K562 (cell line): Measurements from ENCODE around the gene MAGOHB. TPM values are rescaled to one million over a fixed set of nuclear protein-coding genes. Genes with fewer than 3 reads are reported as not detected.

Experiments
- ATAC-seq: fragments of 200-7000 bp; cut with Tn5 transposase; 3 replicates; pipeline ENCODE4 v1.9.1; 2020; ENCODE audit warnings: moderate library complexity
- BruUV-seq: library from RNA; stranded (reverse); fragments of 400-500 nt; replicated peaks from 2 replicates; lab custom pipeline; 2021; lab: Mats Ljungman, UMichigan
- CTCF ChIA-PET: fragments of 300-600 bp; formaldehyde crosslinking; extraction: SDS; loops from one replicate; lab custom pipeline; 2021; ENCODE audit warnings: low intra/inter-chr PET ratio; lab: Yijun Ruan, JAX
- POLR2A ChIA-PET: fragments of 300-600, 350-650 bp; sonication (Branson Sonifier 250); formaldehyde crosslinking; extraction: SDS; loops from one replicate; lab custom pipeline; 2021; ENCODE audit warnings: antibody characterized with exemption, inconsistent platforms; lab: Yijun Ruan, JAX
- DNase-seq, 4 experiments: peaks; one replicate each; pipeline versions ENCODE4 v3.0.0 to v3.0.0-alpha.2; 2011 to 2018; ENCODE audit warnings: low spot score in 3 of 4, mixed read lengths in 3 of 4; ENCODE audit errors: extremely low read depth in 1 of 4
- FAIRE-seq: peaks from 2 replicates; lab custom pipeline; 2011; peaks lifted over from hg19 to GRCh38; lab: Jason Lieb, UNC
- H2AFZ ChIP-seq: 2 replicates; pipeline ENCODE4 v1.6.0; 2011; ENCODE audit warnings: low read depth, low read length, control low read depth, inconsistent platforms
- H3K27ac ChIP-seq: fragments of 200-600 bp; 3 replicates; pipeline ENCODE4 v1.8.0; 2011; ENCODE audit warnings: low read depth, mild to moderate bottlenecking, control low read depth, inconsistent platforms, low read length, moderate library complexity, mixed read lengths; ENCODE audit errors: extremely low read depth
- H3K27me3 ChIP-seq, 2 experiments: fragments of 300-600 bp in 1 of 2; 2 replicates in 1 of 2; 3 replicates in 1 of 2; pipeline versions ENCODE4 v1.6.0 to v1.8.0; 2011; ENCODE audit warnings: inconsistent platforms in 2 of 2, low read length in 2 of 2, mild to moderate bottlenecking in 1 of 2, mixed read lengths in 1 of 2, moderate library complexity in 1 of 2; ENCODE audit not compliant: control insufficient read depth in 2 of 2, insufficient read depth in 2 of 2
- H3K36me3 ChIP-seq: fragments of 300-600 bp; 3 replicates; pipeline ENCODE4 v1.8.0; 2011; ENCODE audit warnings: mild to moderate bottlenecking, low read length, inconsistent platforms; ENCODE audit not compliant: control insufficient read depth, insufficient read depth
- H3K4me1 ChIP-seq, 2 experiments: fragments of 200-600 bp in 1 of 2; replicated peaks in 1 of 2; 2 replicates in 1 of 2; 3 replicates in 1 of 2; pipeline versions ENCODE4 v1.5.1 to v1.8.0; 2011; ENCODE audit warnings: inconsistent platforms in 2 of 2, low read length in 2 of 2, mild to moderate bottlenecking in 1 of 2, mixed read lengths in 1 of 2, moderate library complexity in 1 of 2; ENCODE audit not compliant: control insufficient read depth in 2 of 2, insufficient read depth in 2 of 2
- H3K4me2 ChIP-seq: 2 replicates; pipeline ENCODE4 v1.6.1; 2011; ENCODE audit warnings: low read length, control low read depth, inconsistent platforms, mixed read lengths; ENCODE audit not compliant: insufficient read depth
- H3K4me3 ChIP-seq: fragments of 200-600 bp; sonication (generic), shearing (Covaris generic); 2 replicates; pipeline ENCODE4 v1.5.1; 2016; ENCODE audit warnings: control low read depth, inconsistent platforms
- H3K79me2 ChIP-seq: fragments of 200-600 bp; 3 replicates; pipeline ENCODE4 v1.8.0; 2011; ENCODE audit warnings: low read length, inconsistent platforms; ENCODE audit not compliant: control insufficient read depth, insufficient read depth
- H3K9ac ChIP-seq, 2 experiments: 2 replicates each; pipeline versions ENCODE4 v1.6.0 to v1.6.1; 2011; ENCODE audit warnings: low read depth in 2 of 2, low read length in 2 of 2, control low read depth in 1 of 2, inconsistent platforms in 1 of 2, mild to moderate bottlenecking in 1 of 2, mixed read lengths in 1 of 2; ENCODE audit not compliant: insufficient read depth in 1 of 2
- H3K9me1 ChIP-seq: one replicate; pipeline ENCODE4 v1.6.0; 2011; ENCODE audit warnings: inconsistent platforms, mild to moderate bottlenecking, low read length, moderate library complexity; ENCODE audit not compliant: control insufficient read depth, insufficient read depth
- H3K9me3 ChIP-seq: replicated peaks from 2 replicates; pipeline ENCODE4 v1.5.1; 2011; ENCODE audit warnings: low read depth, low read length, inconsistent platforms; ENCODE audit not compliant: control insufficient read depth, insufficient read depth
- H4K20me1 ChIP-seq: replicated peaks from 2 replicates; pipeline ENCODE4 v1.6.1; 2011; ENCODE audit warnings: low read length, inconsistent platforms, mixed read lengths; ENCODE audit not compliant: control insufficient read depth, insufficient read depth
- BRD9 ChIP-seq: fragments of 450-650 bp; IDR thresholded peaks from 2 replicates; pipeline ENCODE4 v1.6.1; 2018; ENCODE audit warnings: low read depth; ENCODE audit not compliant: partially characterized antibody
- EWSR1 ChIP-seq: fragments of 450-650 bp; IDR thresholded peaks from 2 replicates; pipeline ENCODE4 v1.6.1; 2018; ENCODE audit warnings: borderline replicate concordance, mild to moderate bottlenecking, low read depth, moderate library complexity; ENCODE audit not compliant: partially characterized antibody
- GATAD2A ChIP-seq: fragments of 450-650 bp; IDR thresholded peaks from 2 replicates; pipeline ENCODE4 v1.6.1; 2017
- POLR2AphosphoS2 ChIP-seq: IDR thresholded peaks from 2 replicates; pipeline ENCODE4 v1.6.1; 2012; ENCODE audit warnings: low read length, improper control_type of control experiment
- PRDM10 ChIP-seq: fragments of 450-650 bp; IDR thresholded peaks from 2 replicates; pipeline ENCODE4 v1.6.1; 2018; ENCODE audit not compliant: partially characterized antibody
- SMAD4 ChIP-seq: fragments of 250-450 bp; sonication (Bioruptor Pico); conservative IDR thresholded peaks from 2 replicates; pipeline ENCODE4 v1.8.0; 2021; ENCODE audit warnings: inconsistent platforms, mild to moderate bottlenecking, moderate library complexity
- SMARCE1 ChIP-seq: fragments of 450-650 bp; IDR thresholded peaks from 2 replicates; pipeline ENCODE4 v1.7.1; 2016; ENCODE audit warnings: mild to moderate bottlenecking
- ZNF41 ChIP-seq: fragments of 250-450 bp; sonication (Bioruptor Pico); conservative IDR thresholded peaks from 2 replicates; pipeline ENCODE4 v1.4.0; 2020; ENCODE audit warnings: mild to moderate bottlenecking
- WGBS: fragments of 100-300 bp; shearing (Covaris generic); methylation state at CpG from one replicate; pipeline ENCODE4 v1.1.6; 2016; ENCODE audit warnings: low coverage, mixed read lengths; ENCODE audit not compliant: insufficient coverage; ENCODE audit errors: missing lambda C conversion rate; 5-methylcytosine and 5-hydroxymethylcytosine counted together
- in situ Hi-C: fragments of 300-500 bp; cut with MboI; formaldehyde crosslinking; loops from 4 replicates; pipeline ENCODE4 v1.15.0; 2018; ENCODE audit warnings: inconsistent platforms, mixed read lengths
- intact Hi-C: fragments of 100-400 bp; cut with micrococcal nuclease; formaldehyde crosslinking; loops from 2 replicates; pipeline ENCODE4 v1.14.2; 2022
- polyA plus RNA-seq, 8 experiments: library from polyadenylated mRNA; depleted of rRNA in 4 of 8; stranded (reverse) in 5 of 8; unstranded in 3 of 8; fragments of >200 nt; fragmentation: Nextera tagmentation in 2 of 8; fragmentation: Illumina TruSeq in 1 of 8; extraction: Ambion mirVana in 2 of 8; extraction: Trizol in 1 of 8; gene quantifications; 2 replicates each; pipeline versions ENCODE4 v1.2.1 to v1.2.3, GENCODE V29; 2011 to 2014; ENCODE audit warnings: inconsistent platforms in 1 of 8, missing spikeins in 1 of 8
- total RNA-seq, 7 experiments: library from RNA; depleted of rRNA in 6 of 7; stranded (reverse); fragments of >200 nt in 6 of 7; fragmentation: Illumina TruSeq in 2 of 7; extraction: Trizol in 2 of 7; gene quantifications; 2 replicates each; pipeline versions ENCODE4 v1.2.1 to v1.2.3, GENCODE V29; 2011 to 2021; ENCODE audit warnings: low replicate concordance in 1 of 7

MAGOHB gene
- total and polyA plus RNA-seq, 9 of the 15 experiments (the other 6 are each of a cell fraction or from before 2014, with no cell fraction given), result 34.5 to 177 (median 85.4) TPM

GRCh38 chr12:10614056-10614370, 604 bp upstream of the MAGOHB start:
- H2AFZ ChIP-seq, result peak overlapping the region; percentile 95
- H3K4me1 ChIP-seq, result peaks cover 0 to 11% of the 10 kb centered on the region in 2 experiments; a peak in 3 of 5 replicates
- intact Hi-C loops (no loop called here), in situ Hi-C loops (no loop called here)
- no peak for FAIRE-seq
- H3K4me3 ChIP-seq, result peak overlapping the region; percentile 73
- peak overlapping the region in 1 of 2 experiments; percentile 95; a peak in 2 of 4 replicates for H3K9ac ChIP-seq
- no peaks in the 10 kb centered on the region for H3K27me3 ChIP-seq
- peak overlapping the region; percentile 95 for H3K27ac ChIP-seq
- DNase-seq, result no peak
- 24% methylated on average over 4 of the region's 4 CpGs for WGBS
- H3K79me2 ChIP-seq, result peaks cover 27% of the 10 kb centered on the region
- TF ChIP-seq GATAD2A (no peak), BRD9 (no peak), EWSR1 (no peak), SMAD4 (CRISPR knock-in tag) (no peak), ZNF41 (CRISPR knock-in tag) (no peak), SMARCE1 (no peak), PRDM10 (peak; percentile 81), POLR2AphosphoS2 (no peak)
- POLR2A ChIA-PET, result interaction anchor here (0.5 to 1.2 kb wide), 2 partner anchors 126 to 242 kb away, joined by 3 to 5 read pairs; no protein-coding TSS in a partner anchor
- ATAC-seq, result peak; percentile 15
- H4K20me1 ChIP-seq, result no peaks in the 10 kb centered on the region
- no peaks in the 10 kb centered on the region for H3K9me3 ChIP-seq
- BruUV-seq, result no TSS peak
- peak overlapping the region; percentile 91 for H3K4me2 ChIP-seq
- H3K36me3 ChIP-seq, result peaks cover 31% of the 10 kb centered on the region; the same call in 2 of the 3 replicates
- CTCF ChIA-PET, result no interaction called here
- no peaks in the 10 kb centered on the region for H3K9me1 ChIP-seq
